ENCODE results near the gene GPC6. TPM values are rescaled to one million over a fixed set of nuclear protein-coding genes. Genes with fewer than 3 reads are reported as not detected.

The GPC6 gene
- total and polyA plus RNA-seq, 2 donors (not counting 3 experiments of a cell fraction or from before 2014, with no cell fraction given): 0.01 TPM; not detected in 1

DNA sequence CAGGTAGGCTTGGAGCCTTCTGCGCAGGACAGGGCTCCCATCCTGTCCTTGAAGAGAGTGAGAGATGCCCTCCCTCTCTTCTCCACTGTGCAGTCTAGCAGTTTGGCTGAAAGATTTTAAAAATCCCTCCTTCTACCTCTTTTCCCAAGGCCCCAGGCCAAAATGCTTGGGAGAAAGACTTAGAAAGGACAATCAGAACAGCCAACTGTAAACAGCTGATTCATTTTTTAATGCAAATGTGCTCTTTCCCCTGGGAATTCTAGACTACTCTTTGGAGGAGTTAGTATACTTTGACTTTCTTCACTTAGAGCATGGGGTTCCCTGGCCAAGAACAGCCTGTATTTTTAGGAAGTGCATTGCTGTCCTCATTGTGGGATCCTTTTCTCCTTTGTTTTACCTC lies 398.9 kb downstream of the GPC6 start:
- H3K79me2 ChIP-seq (ENCODE audit: control insufficient read depth, insufficient read depth, low read length): no peaks in the 10 kb centered on the region
- H3K36me3 ChIP-seq (ENCODE audit: control insufficient read depth in 2 of 2, extremely low read depth in 1 of 2, insufficient read depth in 2 of 2, low read length in 2 of 2): no peaks in the 10 kb centered on the region
- H2AFZ ChIP-seq (ENCODE audit: low read depth, low read length): no peak overlapping the region
- no TSS peak for BruUV-seq (replicated peaks)
- no peak overlapping the region for H3K4me2 ChIP-seq (ENCODE audit: insufficient read depth, low read length)
- DNase-seq (ENCODE audit: low read depth, low spot score) (no peak), FAIRE-seq (no peak)
- H3K4me3 ChIP-seq (replicated peaks in 1 of 3; ENCODE audit: insufficient read depth in 1 of 3, low read depth in 1 of 3, low read length in 3 of 3): no peak overlapping the region
- H4K20me1 ChIP-seq (replicated peaks; ENCODE audit: control insufficient read depth, extremely low read depth, insufficient read depth, low read length): no peaks in the 10 kb centered on the region
- no peaks in the 10 kb centered on the region for H3K27me3 ChIP-seq (ENCODE audit: control insufficient read depth in 2 of 2, insufficient read depth in 2 of 2, low read length in 2 of 2)
- intact Hi-C loops (cut with micrococcal nuclease) (no loop called here), dilution Hi-C loops (cut with MboI; ENCODE audit: extremely low pct_ligation_motif_present, low sequenced_read_pairs) (no loop called here)
- CTCF ChIA-PET: no interaction called here
- H3K4me1 ChIP-seq (ENCODE audit: control insufficient read depth, extremely low read depth, insufficient read depth, low read length): no peaks in the 10 kb centered on the region
- H3K27ac ChIP-seq (ENCODE audit: insufficient read depth, low read depth, low read length): no peak overlapping the region
- POLR2A ChIA-PET: no interaction called here
- H3K9me3 ChIP-seq (replicated peaks; ENCODE audit: control insufficient read depth, insufficient read depth, low read length): peaks cover 3% of the 10 kb centered on the region
- TF ChIP-seq MYC (IDR thresholded peaks at IDR 0.05; ENCODE audit: low read depth, low read length): no peak
- TF ChIP-seq, protein P1, sequence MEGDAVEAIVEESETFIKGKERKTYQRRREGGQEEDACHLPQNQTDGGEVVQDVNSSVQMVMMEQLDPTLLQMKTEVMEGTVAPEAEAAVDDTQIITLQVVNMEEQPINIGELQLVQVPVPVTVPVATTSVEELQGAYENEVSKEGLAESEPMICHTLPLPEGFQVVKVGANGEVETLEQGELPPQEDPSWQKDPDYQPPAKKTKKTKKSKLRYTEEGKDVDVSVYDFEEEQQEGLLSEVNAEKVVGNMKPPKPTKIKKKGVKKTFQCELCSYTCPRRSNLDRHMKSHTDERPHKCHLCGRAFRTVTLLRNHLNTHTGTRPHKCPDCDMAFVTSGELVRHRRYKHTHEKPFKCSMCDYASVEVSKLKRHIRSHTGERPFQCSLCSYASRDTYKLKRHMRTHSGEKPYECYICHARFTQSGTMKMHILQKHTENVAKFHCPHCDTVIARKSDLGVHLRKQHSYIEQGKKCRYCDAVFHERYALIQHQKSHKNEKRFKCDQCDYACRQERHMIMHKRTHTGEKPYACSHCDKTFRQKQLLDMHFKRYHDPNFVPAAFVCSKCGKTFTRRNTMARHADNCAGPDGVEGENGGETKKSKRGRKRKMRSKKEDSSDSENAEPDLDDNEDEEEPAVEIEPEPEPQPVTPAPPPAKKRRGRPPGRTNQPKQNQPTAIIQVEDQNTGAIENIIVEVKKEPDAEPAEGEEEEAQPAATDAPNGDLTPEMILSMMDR (IDR thresholded peaks at IDR 0.05; ENCODE audit: extremely low read depth in 1 of 2, insufficient read depth in 1 of 2, low read depth in 1 of 2, low read length in 2 of 2): no peak
- TF ChIP-seq JUN (IDR thresholded peaks at IDR 0.05; ENCODE audit: borderline replicate concordance, insufficient read depth, insufficient read length, low read depth): no peak
- TF ChIP-seq EZH2 (IDR thresholded peaks at IDR 0.05; ENCODE audit: borderline replicate concordance, low read depth, low read length, severe bottlenecking): no peak
- TF ChIP-seq POLR2A (IDR thresholded peaks at IDR 0.05; ENCODE audit: low read depth, low read length): no peak
- TF ChIP-seq FOS (IDR thresholded peaks at IDR 0.05; ENCODE audit: borderline replicate concordance, insufficient read depth, low read length): no peak
- no peak overlapping the region for H3K9ac ChIP-seq (replicated peaks; ENCODE audit: extremely low read depth, insufficient read depth, low read length)
- H3K9me1 ChIP-seq (replicated peaks; ENCODE audit: control insufficient read depth, extremely low read depth, insufficient read depth, low read length): no peaks in the 10 kb centered on the region

Measured in endothelial cell of umbilical vein (primary cell).